Effector CD8-positive, alpha-beta T cell (primary cell): ENCODE measurements around the gene ANAPC1.
"Not testable (repeated sequence)": the region's sequence is repeated elsewhere in the genome, so short reads cannot be mapped to it uniquely, and the experiment has no call there.

ENCODE experiments used
- DNase-seq: peaks from one replicate; lab custom pipeline; 2025; lab: John Stamatoyannopoulos, UW
- total RNA-seq, 4 experiments: gene quantifications; one replicate each; lab custom pipeline; 2026; lab: John Stamatoyannopoulos, UW

Gene ANAPC1
- 80.2 to 114 (median 83.4) reads per million in 4 experiments for total RNA-seq

DNA sequence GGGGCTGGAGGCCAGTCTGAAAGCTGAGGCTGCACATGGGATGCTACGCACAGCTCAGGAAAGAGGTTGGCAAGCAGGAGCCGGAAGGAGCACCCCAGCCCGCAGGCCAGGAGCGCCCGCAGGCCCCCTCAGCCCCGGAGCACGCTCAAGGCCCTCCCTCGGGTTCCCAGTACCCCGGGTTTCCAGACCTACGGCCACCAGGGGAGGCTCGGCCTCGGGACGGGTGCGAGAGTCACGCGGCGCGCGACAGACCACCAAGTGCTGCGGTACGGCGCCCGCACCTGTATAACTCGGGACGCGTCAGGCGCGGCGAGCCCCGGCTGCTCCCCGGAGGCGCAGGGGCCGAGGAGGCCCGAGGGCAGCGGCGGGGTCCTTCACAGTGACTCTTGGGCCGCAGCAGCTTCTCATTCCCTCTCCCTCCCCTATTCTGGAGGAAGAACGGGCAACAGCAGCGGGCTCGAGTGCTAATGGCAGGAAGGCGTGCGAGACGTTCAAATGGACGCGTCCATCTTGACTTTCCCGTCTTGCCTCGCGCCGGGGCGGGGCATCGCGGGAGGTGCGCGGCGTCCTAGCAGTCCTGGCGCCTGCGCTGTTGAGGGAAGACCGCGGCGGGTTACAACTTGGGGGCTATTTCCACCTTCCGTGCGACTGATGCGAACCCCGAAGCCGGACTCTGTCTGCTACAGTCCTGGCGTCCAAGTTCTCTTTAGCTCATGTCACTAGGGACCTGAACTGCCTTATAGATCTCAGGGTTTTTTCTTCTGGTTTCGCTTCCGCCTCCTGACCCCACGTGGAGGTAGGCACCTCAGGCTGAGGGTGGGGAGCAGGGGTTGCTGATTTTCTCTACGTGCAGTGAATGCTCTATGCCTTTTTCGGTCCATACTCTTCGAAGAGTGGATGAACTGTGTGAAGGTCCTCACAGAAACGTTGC lies at the start of gene ANAPC1:
Gene ANAPC1, minus strand, starts transcription at position 533 of the 931 bp plus-strand sequence. CDS start 3,368 bp downstream, outside the sequence.
- DNase-seq = peak; percentile 80

GRCh38 chr2:111932841-111933291 lies 48.9 kb upstream of the ANAPC1 start:
- no peak for DNase-seq

GRCh38 chr2:111930875-111931274 lies 46.9 kb upstream of the ANAPC1 start:
- no peak for DNase-seq

- no peak for DNase-seq
These were observed 46.4 kb upstream of the ANAPC1 start for GRCh38 chr2:111930409-111930808.

GRCh38 chr2:111927723-111928122 lies 43.7 kb upstream of the ANAPC1 start:
- DNase-seq = no peak

DNA sequence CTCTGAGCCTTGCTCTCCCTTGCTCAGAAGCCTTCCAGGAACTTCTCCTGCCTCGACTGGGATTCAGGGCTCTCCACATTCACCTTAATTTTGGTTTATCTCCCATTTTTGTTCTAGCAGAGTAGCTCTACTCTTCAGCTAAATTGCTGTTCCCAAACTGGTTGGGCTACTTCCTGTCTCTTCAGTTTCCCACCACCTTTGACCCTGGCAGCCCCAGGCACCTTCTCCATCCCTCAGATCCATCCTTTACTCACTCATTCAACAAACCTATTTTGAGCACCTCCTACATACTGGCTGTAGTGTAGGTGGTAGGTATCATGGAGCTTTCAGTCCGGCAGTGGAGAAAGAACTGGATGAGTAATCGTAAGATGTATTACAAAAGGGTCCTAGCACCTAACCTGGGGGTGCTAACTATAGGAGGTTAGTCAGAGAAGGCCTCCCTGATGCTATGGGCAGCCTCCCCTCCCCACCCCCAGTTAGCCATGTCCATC lies 40.7 kb upstream of the ANAPC1 start:
- no peak for DNase-seq

DNA sequence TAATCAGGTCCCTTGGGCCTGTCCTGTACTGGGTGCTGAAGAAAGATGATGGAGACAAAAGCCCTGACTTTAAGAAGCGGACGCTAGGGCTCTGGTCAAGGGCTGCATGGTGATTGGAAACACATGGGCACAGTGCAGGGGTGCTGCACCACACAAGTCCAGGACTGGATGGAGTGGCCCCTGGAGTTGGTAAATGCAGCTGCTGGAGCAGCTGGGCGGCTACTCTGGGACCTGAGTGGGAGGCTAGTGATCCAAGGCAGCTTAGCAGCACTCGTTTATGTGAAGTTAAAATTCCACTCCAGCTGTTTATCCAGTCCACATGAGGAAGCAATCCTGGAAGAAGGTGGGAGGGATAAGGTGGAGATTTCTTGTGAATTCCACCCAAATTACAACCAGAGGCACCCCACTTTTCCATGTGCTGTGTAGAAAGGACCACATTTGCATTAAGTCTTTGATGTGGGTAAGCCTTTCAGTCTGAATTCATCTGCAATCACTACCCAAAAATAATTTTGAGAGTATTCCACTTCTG lies 39.3 kb upstream of the ANAPC1 start:
- no peak for DNase-seq

GRCh38 chr2:111919794-111920608 lies 36.0 kb upstream of the ANAPC1 start:
- DNase-seq = no peak

GRCh38 chr2:111919365-111919764 lies 35.4 kb upstream of the ANAPC1 start:
- DNase-seq = no peak

- DNase-seq = no peak
These were observed 34.4 kb upstream of the ANAPC1 start for GRCh38 chr2:111918383-111918806.

GRCh38 chr2:111917106-111917505 lies 33.1 kb upstream of the ANAPC1 start:
- DNase-seq = no peak

GRCh38 chr2:111912547-111912946 lies 28.6 kb upstream of the ANAPC1 start:
- DNase-seq = no peak

GRCh38 chr2:111911295-111911977 lies 27.4 kb upstream of the ANAPC1 start:
- DNase-seq = not testable (repeated sequence)

DNA sequence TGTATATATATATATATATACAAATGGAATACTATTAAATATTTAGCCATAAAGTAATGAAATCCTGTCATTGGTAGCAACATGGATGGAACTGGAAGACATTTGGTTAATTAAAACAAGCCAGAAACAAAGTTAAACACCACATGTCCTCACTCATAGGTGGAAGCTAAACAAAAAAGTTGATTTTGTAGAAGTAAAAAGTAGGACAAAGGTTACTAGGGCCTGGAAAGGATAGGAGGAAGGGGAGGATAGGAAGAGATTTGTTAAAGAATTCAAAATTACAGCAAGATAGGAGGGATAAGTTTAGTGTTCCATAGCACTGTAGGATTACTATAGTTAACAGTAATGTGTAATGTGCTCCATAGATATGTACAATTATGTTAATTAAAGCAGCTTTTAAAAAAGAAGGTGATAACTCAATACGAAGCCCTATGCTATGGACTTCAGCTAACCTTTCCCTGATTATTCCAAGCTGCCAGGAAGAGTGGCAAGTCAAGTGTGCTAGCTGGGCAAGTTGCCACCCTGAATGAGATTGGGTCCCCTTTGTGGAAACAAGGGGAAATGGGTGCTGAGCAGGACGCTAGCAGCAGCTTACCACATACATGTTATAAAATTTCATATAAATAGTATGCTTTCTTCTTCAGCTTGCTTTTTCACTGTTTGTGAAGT lies 26.8 kb upstream of the ANAPC1 start:
- no peak for DNase-seq

- DNase-seq = not testable (repeated sequence)
These were observed 26.0 kb upstream of the ANAPC1 start for GRCh38 chr2:111909997-111910396.

- DNase-seq = no peak
These were observed 25.1 kb upstream of the ANAPC1 start for GRCh38 chr2:111909079-111909478.

DNA sequence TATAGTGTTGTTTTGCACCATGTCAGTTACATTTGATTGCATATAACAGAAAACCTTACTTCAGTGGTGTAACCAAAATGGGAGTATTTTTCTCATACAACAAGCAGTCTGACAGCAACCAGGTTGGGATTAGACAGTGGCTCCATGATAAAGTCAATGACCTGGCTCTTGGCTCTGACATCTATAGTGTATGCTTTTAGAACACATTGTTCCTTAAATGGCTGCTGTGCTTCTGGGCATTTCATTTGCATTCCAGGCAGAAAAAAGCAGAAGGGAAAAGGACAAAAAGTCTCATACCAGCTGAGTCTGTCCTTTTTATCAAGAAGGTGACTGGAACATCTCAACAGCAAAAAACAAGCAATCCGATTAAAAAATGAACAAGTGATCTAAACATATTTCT lies 24.6 kb upstream of the ANAPC1 start:
- DNase-seq = no peak

DNA sequence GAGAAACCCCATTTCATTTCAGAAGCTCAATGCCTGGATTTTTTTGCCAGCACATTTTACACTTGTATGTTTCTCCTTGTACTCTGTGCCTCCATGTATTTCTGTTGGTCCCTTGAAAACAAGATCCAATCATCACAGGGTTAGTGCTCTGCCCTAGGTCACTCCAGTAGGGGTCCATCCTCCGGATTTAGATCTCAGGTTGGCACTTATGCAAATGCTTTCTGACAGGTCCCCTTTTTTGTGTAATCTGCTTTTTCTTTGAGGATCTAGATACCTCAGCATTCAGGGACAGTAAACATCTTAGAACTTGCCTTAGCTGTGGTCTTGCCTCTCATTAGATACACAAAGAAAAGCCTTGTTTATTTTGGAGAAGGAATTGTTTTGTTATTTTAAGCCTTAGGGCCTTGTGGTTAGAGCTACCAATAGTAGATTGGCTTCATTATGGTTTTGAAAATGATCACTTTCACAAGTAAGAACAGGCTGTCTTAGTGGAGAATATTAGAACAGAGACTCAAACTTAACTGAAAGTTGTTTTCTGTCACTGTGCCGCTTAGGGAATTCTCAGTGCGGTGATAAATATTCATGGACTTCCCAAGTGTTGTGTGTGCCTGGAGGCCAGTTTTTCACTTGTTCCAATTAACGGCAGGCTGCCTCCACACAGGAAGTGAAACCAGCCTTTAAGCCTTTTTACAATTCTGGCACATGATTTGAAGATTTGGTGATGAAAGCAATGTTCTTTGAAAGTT lies 22.2 kb upstream of the ANAPC1 start:
- no peak for DNase-seq

- DNase-seq = not testable (repeated sequence)
These were observed 21.5 kb upstream of the ANAPC1 start for GRCh38 chr2:111905475-111905869.
